NOMO-1 treated with dmso at 0.1 percent for 144 hours (cell line): ENCODE results near the gene RAB9B.
"Not testable (repeated sequence)": the region's sequence is repeated elsewhere in the genome, so short reads cannot be mapped to it uniquely, and the experiment has no call there.

Experiments used
- DNase-seq: peaks from one replicate; lab custom pipeline; 2025; ENCODE audit not compliant: unreplicated experiment; lab: John Stamatoyannopoulos, UW

RAB9B gene

DNA sequence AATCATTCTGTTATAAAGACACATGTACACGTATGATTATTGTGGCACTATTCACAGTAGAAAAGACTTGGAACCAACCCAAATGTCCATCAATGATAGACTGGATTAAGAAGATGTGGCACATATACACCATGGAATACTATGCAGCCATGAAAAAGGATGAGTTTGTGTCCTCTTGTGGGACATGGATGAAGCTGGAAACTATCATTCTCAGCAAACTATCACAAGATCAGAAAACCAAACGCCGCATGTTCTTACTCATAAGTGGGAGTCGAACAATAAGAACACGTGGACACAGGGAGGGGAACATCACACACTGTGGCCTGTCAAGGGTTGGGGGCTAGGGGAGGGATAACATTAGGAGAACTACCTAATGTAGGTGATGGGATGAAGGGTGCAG, 15.0 kb downstream of the RAB9B start:
- DNase-seq = not testable (repeated sequence)

DNA sequence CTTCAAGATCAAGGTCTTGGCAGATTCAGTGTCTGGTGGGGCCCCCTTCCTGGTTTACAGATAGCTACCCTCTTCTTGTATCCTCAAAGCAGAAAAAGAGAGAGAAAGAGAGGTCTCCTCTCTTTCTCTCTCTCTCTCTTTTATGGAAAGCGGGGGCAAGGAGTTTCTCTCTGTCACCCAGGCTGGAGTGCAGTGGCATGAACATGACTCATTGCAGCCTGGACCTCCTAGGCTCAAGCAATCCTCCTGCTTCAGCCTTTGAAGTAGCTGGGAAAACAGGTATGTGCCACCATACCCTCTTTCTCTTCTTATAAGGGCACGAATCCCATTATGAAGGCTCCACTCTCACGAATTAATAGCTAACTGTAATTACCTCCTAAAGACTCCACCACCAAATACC, 20.2 kb downstream of the RAB9B start:
- no peak for DNase-seq

GRCh38 chrX:103806862-103807474, 25.1 kb downstream of the RAB9B start:
- no peak for DNase-seq

- no peak for DNase-seq
Observed at GRCh38 chrX:103805860-103806259, 26.2 kb downstream of the RAB9B start.

DNA sequence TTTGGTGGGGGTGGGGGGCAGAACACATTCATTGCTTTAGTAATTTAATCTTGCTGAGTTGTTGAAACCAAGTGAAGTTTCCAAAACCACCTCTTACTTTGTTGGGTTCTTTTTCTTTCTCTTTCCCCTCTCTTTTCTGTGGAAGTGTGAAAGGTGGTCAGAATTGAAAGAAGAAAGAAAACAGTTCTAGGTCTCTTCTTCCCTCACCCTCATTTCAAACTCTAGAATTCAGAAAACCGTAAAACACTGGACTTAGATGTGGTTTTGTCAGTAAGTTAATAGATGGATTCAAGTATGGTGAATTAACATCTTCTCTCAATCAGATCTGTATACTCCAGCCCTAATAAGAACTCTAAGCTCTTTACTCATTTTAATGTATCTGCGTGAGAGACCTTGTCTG, 31.7 kb downstream of the RAB9B start:
- no peak for DNase-seq

DNA sequence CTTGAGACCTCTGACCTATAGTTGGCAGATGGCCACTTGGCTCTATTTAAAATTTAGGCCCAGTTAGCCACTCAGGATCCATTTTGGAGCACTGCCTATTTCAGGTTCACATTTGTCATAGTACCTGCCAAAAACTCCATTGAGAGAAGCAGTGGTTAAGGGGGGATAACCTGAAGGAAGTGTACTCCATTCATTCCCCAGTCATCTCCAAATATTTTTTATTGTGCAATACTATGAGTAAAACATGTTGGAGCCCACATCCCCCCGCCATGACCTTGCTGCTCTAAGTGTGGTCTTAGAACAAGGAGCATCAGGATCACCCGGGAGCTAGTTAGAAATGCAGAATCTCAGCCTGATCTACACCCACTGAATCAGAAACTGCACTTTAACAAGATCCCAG, 34.4 kb downstream of the RAB9B start:
- DNase-seq = no peak

DNA sequence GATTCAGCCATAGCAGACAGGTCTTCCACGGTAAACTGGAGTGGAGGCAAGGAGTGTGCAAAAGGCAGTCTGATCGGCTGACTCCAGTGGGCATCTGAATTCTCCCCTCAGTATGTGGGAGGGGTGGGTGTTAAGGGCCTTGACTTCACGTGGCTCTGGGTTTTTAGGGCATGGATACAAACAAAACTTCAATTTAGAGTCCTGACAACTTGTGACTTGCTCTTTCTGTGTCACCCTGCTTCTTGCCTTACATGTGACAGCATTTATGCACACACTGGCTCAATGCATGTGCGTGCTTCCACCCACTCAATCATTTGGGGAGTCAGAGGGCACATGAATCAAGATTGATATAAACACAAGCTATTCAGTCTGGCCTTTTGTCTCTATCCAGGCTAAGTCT, 37.9 kb downstream of the RAB9B start:
- no peak for DNase-seq

DNA sequence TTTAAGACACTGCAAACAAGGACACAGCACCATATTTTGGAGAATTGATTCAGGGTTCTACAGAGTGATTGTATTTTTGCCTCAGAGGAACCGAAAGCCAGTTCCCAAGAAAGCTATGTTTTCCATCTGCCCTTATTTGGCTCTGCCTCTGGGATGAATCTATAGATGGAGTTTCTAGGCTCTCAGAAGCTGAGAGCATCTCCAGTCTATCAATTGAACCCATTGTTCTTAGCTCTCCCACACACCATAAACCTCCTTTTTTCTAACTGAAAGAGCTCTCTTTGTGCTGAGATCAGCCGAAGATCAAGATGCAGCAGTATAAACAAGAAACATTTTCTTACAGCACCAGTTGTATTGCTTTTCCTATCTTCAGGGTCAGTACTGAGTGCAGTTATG, 38.5 kb downstream of the RAB9B start:
- no peak for DNase-seq

DNA sequence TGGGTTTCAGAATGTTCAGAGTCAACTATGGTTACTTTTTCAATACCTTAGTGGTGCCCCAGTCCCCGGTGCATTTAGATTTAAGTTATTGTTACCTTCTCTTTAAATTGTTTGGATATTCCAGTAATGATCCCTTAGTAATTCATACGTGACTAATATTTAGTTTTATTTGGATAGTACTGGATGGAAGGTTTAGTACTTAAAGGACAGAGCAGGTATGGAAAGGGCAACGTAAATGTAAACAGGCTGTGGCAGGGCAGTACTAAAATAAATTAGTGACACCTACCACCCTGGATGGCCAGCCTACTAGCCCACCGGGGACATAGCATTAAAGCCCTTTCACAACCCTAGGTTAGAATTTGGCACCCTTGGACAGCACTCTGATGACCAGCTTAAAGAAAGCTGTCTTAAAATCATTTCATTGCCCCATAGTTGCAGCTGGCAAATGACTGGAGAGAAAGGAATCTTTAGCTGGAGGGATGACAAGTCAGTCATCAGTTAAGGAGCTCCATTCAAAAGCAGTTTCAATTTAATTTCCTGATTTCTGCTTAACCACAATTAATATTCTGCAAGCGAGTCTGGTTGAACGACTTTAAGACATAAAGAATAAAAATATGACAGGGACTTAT, 39.0 kb downstream of the RAB9B start:
- no peak for DNase-seq

- DNase-seq = no peak
Observed at GRCh38 chrX:103791826-103792485, 40.1 kb downstream of the RAB9B start.

DNA sequence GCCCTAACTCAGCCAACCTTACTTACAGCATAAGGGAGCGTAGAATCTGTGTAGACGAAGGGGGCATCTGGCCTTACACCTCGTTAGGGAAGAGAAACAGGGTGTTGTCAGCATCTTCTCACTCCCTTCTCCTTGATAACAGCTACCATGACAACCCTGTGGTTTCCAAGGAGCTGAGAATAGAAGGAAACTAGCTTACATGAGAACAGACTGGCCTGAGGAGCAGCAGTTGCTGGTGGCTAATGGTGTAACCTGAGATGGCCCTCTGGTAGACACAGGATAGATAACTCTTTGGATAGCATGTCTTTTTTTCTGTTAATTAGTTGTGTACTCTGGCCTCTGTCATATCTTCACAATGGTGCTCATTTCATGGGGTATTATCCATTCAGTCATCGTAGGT, 40.8 kb downstream of the RAB9B start:
- DNase-seq = no peak

DNA sequence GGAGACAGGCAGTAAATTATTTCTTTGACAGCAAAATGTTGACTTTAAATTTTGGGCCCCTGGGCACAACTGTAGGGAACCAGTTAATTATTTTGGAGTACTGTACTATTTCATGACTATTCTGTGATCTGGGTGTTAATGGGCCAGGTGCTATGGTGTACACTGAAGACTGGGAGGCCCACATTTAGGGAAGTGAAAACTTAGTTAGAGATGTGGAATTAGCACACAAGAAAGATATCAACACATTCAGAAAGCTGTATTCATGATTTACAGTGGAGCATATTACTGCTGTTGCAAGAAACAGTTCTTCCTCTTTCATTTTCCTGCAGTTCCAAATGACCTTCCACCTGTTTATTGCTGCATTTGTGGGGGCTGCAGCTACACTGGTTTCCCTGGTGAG, 43.1 kb downstream of the RAB9B start:
- DNase-seq = peak; percentile 73

DNA sequence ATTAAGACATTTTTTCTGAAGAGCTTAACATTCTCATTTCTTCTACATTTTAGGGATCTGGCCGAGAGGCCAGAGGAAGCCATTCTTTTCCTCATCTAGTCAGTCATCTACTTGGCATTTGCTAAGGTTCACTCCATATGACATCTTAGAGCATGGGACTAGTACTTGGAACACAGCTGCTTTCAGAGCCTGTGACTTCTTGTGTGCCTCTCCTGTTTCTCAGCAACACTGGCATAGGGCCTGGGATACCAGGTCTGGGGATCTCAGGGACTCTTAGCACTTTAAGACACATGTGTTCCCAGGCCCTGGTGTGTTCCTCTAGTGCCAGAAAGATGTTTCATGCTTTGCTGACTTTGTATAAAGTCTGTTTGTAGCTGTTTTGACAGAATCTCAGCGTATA, 48.1 kb downstream of the RAB9B start:
- no peak for DNase-seq

DNA sequence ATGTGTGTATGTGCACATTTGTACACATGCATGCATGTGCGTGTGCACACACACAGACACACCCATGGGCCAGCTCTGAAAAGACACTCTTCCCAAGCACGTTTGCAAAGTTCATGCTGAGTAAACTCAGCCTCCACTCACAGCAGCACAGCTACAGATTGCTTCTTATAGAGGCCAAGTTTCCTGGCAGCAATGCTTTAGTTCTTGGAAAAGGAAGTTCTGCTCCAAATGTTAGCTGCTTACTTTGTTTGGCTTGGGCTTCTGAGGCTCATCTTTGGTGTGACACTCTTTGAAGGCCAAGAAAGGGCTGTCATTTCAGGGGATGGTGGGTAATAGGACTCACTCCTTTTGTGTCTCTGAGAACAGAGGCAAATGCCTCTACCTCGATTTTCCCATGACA, 48.9 kb downstream of the RAB9B start:
- no peak for DNase-seq

DNA sequence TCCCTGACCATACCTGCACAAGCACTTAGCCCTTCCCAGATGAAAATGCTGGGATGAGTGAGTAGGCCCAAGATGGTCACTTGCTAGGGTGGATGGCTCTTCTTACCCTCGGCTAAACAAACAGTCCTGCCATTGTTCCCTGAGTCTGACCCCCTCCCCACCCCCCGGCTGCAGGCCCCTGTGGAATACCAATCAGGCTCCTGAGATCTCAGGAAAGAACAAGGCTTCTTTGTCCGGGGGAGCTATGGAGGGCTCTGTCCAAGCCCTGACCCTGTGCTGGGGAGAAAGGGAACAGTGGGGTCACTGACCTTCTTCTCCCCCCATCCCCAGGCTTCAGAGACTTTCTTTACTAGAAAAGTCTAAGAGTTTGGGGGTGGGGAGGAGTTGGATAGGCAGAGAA, 49.4 kb downstream of the RAB9B start:
- no peak for DNase-seq

DNA sequence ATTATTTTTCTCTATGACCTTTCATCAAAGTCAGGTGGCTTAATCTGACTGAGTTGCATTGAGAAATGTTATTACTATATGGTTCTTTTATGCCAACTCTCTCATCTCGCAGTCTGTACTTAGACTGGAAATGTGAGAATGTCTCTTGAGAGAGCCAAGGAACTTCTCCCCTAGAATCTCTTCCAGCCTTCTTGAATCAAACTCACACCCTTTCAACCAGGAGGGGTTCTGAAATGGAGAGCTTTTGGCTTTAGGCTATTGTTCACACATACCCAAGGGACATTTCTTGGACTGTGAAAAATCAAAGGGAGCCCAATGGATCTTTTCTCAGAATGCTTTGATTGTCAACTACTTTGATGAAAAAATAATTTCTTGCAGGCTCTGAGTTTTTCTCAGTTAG, 50.4 kb downstream of the RAB9B start:
- DNase-seq = no peak

DNA sequence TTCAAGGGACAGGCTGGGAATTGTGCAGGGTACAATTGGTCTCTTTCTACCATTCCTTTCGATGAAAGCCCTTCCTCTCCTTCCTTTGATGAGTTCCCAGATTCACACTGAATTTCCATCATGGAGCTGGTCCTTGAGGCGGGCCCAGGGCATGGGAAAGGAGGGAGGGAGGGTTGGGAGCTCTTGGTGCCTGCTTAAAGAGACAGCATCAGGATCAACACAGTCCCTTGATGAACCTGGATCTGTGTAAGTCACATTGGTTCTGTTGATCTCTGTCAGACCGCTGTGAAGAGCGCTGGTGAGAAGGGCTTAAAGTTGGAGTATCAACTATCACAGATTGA, 51.0 kb downstream of the RAB9B start:
- DNase-seq = no peak

DNA sequence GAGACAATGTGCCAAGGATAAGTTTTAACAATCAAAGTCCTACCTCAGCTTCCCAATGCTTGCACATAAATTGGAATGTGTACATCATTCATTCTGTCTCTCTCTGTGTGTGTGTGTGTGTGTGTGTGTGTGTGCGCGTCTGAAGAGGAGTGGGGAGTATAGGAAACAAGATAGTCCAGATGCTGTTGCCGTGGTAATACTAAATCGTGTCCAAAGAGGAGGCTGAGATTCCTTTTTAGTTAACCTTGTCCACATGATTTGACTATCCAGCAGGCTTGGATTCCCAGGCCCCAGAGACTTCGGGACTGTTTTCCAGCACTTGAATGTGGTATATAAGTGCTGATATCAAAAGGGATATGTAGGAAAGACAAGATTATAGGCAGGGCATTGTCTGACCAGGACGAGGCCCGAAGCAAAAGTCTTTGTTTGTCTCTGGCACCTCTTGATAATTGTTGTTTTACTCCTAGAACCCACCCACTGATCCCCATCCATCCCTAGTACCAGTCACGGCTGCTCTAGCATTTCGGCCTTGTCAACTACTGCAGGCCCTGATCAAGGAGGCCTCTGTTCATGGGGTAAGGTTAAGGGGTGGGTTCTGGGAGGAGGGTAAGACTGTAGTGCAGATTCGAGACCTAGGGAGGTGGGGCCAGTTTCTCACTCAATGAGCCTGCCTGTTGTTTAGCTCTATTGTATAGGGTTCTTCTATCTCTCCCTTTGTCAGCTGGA, 51.6 kb downstream of the RAB9B start:
- no peak for DNase-seq

GRCh38 chrX:103779141-103779789, 52.8 kb downstream of the RAB9B start:
- DNase-seq = no peak

DNA sequence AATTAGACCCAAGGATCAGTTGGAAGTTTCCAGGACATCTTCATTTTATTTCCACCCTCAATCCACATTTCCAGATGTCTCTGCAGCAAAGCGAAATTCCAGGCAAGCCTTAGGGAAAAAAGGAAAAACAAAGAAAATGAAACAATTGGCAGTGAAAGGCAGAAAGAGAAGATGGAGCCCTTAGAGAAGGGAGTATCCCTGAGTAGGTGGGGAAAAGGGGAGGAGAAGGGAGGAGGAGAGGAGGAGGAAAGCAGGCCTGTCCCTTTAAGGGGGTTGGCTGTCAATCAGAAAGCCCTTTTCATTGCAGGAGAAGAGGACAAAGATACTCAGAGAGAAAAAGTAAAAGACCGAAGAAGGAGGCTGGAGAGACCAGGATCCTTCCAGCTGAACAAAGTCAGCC, 55.5 kb downstream of the RAB9B start, which contains the start of gene PLP1:
Gene PLP1, plus strand, starts transcription at position 295 of the 400 bp plus-strand sequence. CDS start 156 bp downstream, outside the sequence.
- DNase-seq = no peak

- DNase-seq = no peak
Observed at GRCh38 chrX:103774070-103774642, 57.9 kb downstream of the RAB9B start.
